ENCODE data around the gene LPP.

- no peak for TF ChIP-seq POLR2A (IDR thresholded peaks at IDR 0.05; ENCODE audit: low read depth)
- TF ChIP-seq POLR2AphosphoS5 (IDR thresholded peaks at IDR 0.05) = no peak
Measured at GRCh38 chr3:188473591-188474288, 319.8 kb downstream of the LPP start.
